GM12872 (cell line): Measurements from ENCODE around the gene MEGF11.

ENCODE experiments used
- TF ChIP-seq, protein P1 (sequence below): IDR thresholded peaks from 3 replicates; pipeline ENCODE4 v1.5.1; 2011; ENCODE audit warnings: low read depth, mild to moderate bottlenecking, low read length, moderate library complexity; ENCODE audit not compliant: insufficient read depth

The MEGF11 gene

DNA sequence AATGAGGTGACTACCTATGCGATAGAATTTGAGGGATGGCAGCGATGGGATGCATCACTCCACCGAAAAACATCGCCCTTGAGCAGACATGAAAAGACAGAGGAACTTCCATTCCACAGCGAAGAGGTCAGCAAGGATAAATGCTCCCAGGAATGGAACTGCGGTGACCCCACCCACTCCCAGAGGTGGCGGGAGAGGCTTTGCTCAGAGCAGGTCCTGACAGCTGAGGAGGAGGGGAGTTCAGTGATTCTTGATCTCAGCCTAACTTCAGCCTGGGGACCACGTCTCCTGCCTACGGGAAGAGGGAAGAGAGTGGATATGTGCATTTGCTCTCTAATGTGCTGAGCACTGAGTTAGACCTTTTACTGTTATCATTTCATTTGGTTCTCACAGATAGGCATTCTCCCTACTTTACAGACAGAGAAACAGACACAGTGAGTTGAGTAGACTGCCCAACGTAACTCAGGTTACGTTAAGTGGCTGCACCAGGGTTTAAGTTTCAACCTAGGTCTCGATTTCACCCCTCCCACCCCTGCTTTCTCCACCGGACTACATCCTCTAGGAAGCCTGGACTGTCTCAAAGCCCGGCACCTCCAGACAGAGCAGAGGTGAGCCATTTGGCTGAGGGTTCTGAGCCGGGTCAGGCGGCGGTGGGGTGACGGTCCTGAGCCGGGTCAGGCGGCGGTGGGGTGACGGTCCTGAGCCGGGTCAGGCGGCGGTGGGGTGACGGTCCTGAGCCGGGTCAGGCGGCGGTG is 214.3 kb downstream of the MEGF11 start:
- TF ChIP-seq, protein P1, sequence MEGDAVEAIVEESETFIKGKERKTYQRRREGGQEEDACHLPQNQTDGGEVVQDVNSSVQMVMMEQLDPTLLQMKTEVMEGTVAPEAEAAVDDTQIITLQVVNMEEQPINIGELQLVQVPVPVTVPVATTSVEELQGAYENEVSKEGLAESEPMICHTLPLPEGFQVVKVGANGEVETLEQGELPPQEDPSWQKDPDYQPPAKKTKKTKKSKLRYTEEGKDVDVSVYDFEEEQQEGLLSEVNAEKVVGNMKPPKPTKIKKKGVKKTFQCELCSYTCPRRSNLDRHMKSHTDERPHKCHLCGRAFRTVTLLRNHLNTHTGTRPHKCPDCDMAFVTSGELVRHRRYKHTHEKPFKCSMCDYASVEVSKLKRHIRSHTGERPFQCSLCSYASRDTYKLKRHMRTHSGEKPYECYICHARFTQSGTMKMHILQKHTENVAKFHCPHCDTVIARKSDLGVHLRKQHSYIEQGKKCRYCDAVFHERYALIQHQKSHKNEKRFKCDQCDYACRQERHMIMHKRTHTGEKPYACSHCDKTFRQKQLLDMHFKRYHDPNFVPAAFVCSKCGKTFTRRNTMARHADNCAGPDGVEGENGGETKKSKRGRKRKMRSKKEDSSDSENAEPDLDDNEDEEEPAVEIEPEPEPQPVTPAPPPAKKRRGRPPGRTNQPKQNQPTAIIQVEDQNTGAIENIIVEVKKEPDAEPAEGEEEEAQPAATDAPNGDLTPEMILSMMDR, result no peak

DNA sequence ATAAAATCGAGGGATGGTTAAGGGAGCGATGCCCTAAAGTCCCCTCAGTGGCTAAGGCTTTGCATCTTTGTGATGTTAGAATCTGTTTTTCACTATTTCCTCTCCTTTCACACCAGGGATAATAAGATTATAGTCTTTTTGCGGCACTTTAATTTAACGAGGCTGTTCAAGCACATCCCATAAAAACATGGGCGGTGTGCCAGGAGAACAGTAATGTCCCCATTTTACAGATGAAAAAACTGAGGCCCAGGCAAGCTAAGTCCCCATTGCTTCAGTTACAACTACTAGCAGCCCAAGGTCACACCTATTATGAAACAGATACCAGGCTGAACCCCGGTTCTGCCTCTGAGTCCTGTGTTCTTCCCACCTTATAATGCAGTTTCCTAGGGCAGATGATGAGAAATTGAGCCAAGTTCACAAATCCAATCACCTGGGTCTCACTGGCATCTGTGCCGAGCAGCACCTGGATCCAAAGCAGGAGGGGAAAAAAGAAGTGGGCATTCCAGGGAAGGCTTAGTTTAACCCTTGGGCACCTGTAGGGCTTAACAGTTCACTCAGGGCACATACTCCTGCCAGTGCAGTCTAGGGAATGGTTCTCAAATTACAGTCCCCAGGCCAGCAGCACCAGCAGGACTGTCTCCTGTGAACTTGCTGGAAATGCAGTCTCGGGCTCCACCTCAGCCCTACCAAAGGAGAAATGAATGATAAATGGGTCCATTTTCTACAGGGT is 215.0 kb downstream of the MEGF11 start:
- TF ChIP-seq, protein P1, result no peak

DNA sequence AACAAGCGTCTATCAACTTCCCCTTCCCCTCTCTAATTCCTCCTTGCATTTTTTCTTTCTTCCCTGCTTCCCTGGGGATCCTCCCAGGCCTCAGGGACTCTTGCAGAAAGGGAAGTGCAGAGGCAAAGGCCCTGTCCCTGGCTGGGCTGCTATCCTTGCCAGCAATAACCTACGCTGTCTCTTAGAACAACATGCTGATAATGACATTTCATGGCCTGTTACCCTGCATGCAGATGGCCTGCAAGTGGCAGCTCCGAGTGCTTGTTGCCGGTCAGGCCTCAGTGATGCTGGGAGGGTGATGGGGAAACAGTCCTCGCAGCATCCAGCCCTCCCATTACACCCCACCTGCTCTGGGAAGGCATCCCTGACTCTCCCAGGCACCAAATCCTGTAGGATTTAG is 216.7 kb downstream of the MEGF11 start:
- TF ChIP-seq, protein P1, result no peak

DNA sequence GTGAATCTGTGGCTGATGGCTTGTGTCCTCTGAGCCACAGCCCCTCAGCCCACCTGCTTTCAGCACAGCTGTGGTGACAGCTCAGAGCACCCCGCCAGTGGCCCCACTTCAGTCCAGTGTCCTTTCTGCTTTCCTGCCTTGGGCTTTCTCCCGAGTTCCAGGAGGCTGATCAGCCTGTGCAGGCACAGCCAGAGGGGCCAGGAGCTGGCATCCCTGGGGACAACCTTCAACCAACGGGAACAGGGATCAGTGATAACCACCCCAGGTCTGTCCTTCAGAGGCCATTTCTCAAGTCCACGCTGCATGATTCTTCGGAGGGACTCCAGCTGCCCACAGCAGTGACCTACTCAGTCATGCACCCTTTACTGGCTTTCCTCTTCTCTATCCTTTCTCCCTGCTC is 217.6 kb downstream of the MEGF11 start:
- TF ChIP-seq, protein P1, result no peak

DNA sequence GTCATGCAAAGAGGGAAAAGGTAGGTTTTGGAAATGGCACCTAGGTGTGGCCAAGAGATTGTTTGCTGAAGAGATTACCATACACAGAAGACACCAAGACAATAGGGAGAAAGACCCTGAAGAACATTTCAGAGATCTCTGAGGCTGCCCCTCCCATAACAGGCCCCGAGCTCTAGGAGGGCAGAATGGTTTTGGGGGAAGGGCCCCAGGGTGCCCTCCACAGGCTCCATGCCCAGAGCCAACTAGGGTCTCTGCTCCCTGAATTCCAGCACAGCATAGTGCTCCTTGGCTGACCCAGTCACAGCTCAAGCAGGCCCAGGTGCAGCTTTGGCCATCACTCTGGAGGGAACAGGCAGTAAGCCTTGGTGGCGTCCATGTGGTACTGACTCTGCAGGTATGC is 220.4 kb downstream of the MEGF11 start:
- TF ChIP-seq, protein P1, result no peak

DNA sequence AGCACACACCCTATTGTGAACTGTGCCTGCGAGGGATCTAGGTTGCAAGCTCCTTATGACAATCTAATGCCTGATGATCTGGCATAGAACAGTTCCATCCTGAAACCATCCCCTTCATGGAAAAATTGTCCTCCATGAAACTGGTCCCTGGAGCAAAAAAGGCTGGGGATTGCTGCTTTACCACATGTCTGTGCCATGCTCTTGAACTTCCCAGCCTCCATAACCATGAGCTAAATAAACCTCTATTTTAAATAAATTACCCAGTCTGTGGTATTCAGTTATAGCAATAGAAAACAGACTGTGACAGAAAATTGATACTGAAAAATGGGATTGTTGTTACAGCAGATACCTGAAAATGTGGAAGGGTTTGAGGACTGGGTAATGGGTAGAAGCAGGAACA is 221.5 kb downstream of the MEGF11 start:
- TF ChIP-seq, protein P1, result no peak

DNA sequence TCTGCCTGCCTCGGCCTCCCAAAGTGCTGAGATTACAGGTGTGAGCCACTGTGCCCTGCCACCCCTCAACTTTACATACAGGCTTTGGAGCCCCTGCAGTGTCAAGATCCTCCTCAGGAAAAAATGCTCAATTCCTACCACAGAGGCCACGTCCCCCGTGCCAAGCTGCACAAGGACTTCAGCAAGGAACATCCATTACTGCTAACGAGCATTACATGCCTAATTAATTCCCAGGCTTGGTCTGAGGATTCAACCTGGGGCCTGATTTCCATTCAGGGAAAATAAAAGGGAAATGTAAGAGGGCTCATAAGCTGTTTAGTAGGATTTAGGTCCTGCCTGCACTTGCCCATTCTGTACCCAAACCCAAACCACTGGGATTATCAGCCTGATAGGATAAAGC is 222.9 kb downstream of the MEGF11 start:
- TF ChIP-seq, protein P1, result no peak
